OCI-LY3 (cell line): ENCODE results near the gene NECAB2.

Experiments
- H2AFZ ChIP-seq: fragments of 200-600, 300-600 bp; shearing (Covaris generic); 2 replicates; pipeline ENCODE4 v1.6.0; 2014; ENCODE audit warnings: antibody characterized with exemption, low read depth, low read length
- H3K27ac ChIP-seq: fragments of 200-600, 300-600 bp; sonication (generic); 2 replicates; pipeline ENCODE4 v1.5.1; 2014; ENCODE audit warnings: mild to moderate bottlenecking, low read length, moderate library complexity, mixed read lengths
- H3K27me3 ChIP-seq: fragments of 200-600, 300-600 bp; sonication (generic); 2 replicates; pipeline ENCODE4 v1.6.1; 2014; ENCODE audit warnings: low read depth, low read length, mixed read lengths
- H3K36me3 ChIP-seq: fragments of 200-600, 300-600 bp; sonication (generic); replicated peaks from 2 replicates; pipeline ENCODE3; 2014; ENCODE audit warnings: low read depth, low read length, mixed read lengths
- H3K4me1 ChIP-seq: fragments of 300-600, 200-600 bp; sonication (generic); 2 replicates; pipeline ENCODE4 v1.6.1; 2014; ENCODE audit warnings: low read length, mixed read lengths
- H3K4me2 ChIP-seq: fragments of 200-600, 300-600 bp; sonication (generic); 2 replicates; pipeline ENCODE4 v1.6.1; 2014; ENCODE audit warnings: low read length, mixed read lengths
- H3K4me3 ChIP-seq: fragments of 300-600, 200-600 bp; sonication (generic); 2 replicates; pipeline ENCODE4 v1.5.1; 2014; ENCODE audit warnings: antibody characterized with exemption, mild to moderate bottlenecking, low read length, moderate library complexity
- H3K79me2 ChIP-seq: fragments of 300-600, 200-600 bp; shearing (Covaris generic); 2 replicates; pipeline ENCODE4 v1.6.1; 2014; ENCODE audit warnings: mild to moderate bottlenecking, low read length, mixed read lengths
- H3K9ac ChIP-seq: fragments of 300-600, 200-600 bp; shearing (Covaris generic); 2 replicates; pipeline ENCODE4 v1.6.0; 2014; ENCODE audit warnings: mild to moderate bottlenecking, low read length, moderate library complexity
- H3K9me3 ChIP-seq: fragments of 200-600, 300-600 bp; shearing (Covaris generic); 2 replicates; pipeline ENCODE4 v1.6.1; 2014; ENCODE audit warnings: low read length, mixed read lengths; ENCODE audit not compliant: insufficient read depth
- H4K20me1 ChIP-seq: fragments of 200-600, 300-600 bp; sonication (generic); 2 replicates; pipeline ENCODE4 v1.6.1; 2016; ENCODE audit warnings: low read length, mixed read lengths; ENCODE audit not compliant: insufficient read depth
- EZH2phosphoT487 ChIP-seq: fragments of 200-600 bp; shearing (Covaris generic); IDR thresholded peaks from 2 replicates; pipeline ENCODE4 v1.6.1; 2018; ENCODE audit warnings: antibody characterized with exemption, mixed run types, low read depth
- TF ChIP-seq, protein P1 (sequence below): fragments of 200-600, 300-600 bp; sonication (generic); IDR thresholded peaks from 2 replicates; pipeline ENCODE4 v1.5.1; 2014; ENCODE audit warnings: antibody characterized with exemption, low read length, low read depth

Gene NECAB2

DNA sequence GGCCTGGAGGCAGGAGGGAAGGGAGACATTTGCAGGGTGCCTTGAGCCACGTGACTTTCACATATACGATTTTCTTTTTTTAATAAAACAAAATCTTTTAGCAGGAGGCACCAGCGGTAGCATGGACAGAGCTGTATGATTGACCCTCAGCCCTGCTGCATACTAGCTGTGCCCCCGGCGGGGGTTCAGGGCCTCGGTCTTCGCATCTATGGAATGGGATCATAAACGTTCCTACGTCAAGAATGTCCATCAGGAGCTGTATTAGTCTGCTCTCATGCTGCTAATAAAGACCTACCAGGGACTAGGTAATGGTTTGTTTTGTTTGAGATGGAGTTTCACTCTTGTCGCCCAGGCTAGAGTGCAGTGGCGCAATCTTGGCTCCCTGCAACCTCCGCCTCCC, 47.4 kb downstream of the NECAB2 start:
- H3K4me2 ChIP-seq = no peak overlapping the region
- H2AFZ ChIP-seq = no peak overlapping the region
- no peaks in the 10 kb centered on the region for H3K79me2 ChIP-seq
- TF ChIP-seq, protein P1, sequence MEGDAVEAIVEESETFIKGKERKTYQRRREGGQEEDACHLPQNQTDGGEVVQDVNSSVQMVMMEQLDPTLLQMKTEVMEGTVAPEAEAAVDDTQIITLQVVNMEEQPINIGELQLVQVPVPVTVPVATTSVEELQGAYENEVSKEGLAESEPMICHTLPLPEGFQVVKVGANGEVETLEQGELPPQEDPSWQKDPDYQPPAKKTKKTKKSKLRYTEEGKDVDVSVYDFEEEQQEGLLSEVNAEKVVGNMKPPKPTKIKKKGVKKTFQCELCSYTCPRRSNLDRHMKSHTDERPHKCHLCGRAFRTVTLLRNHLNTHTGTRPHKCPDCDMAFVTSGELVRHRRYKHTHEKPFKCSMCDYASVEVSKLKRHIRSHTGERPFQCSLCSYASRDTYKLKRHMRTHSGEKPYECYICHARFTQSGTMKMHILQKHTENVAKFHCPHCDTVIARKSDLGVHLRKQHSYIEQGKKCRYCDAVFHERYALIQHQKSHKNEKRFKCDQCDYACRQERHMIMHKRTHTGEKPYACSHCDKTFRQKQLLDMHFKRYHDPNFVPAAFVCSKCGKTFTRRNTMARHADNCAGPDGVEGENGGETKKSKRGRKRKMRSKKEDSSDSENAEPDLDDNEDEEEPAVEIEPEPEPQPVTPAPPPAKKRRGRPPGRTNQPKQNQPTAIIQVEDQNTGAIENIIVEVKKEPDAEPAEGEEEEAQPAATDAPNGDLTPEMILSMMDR = no peak
- TF ChIP-seq EZH2phosphoT487 = no peak
- H3K4me3 ChIP-seq = no peak overlapping the region
- H3K9me3 ChIP-seq = no peaks in the 10 kb centered on the region
- H3K4me1 ChIP-seq = no peaks in the 10 kb centered on the region
- H3K9ac ChIP-seq = no peak overlapping the region
- no peak overlapping the region for H3K27ac ChIP-seq
- no peaks in the 10 kb centered on the region for H4K20me1 ChIP-seq
- no peaks in the 10 kb centered on the region; the same call in 1 of the 2 replicates for H3K27me3 ChIP-seq
- H3K36me3 ChIP-seq = no peaks in the 10 kb centered on the region

DNA sequence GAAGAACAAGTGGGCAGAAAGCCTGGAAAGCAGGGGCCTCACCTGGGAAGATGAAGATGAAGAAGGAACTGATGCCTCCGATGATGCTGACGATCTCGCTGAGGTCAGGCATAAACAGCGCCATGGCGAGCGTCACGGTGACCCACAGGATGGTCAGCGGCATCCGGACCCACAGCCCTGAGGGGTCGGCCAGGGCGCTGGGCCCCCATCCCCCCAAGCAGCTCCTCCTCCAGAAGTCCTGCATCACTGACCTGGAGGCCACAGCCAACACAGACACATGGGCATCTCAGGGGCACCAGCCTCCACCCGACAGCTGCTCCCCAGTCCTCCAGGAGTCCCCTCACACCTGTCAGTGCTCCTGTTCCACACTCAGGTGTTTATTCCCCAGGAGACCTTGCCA, 48.4 kb downstream of the NECAB2 start:
- Histone ChIP-seq H3K36me3 (no peaks in the 10 kb centered on the region), H3K27ac (no peak overlapping the region), H3K9ac (no peak overlapping the region), H3K4me2 (no peak overlapping the region), H3K4me3 (no peak overlapping the region), H3K79me2 (no peaks in the 10 kb centered on the region), H3K27me3 (no peaks in the 10 kb centered on the region; the same call in 1 of the 2 replicates), H3K4me1 (no peaks in the 10 kb centered on the region), H3K9me3 (no peaks in the 10 kb centered on the region), H2AFZ (no peak overlapping the region), H4K20me1 (no peaks in the 10 kb centered on the region)
- TF ChIP-seq EZH2phosphoT487 = no peak
- TF ChIP-seq, protein P1 = no peak

DNA sequence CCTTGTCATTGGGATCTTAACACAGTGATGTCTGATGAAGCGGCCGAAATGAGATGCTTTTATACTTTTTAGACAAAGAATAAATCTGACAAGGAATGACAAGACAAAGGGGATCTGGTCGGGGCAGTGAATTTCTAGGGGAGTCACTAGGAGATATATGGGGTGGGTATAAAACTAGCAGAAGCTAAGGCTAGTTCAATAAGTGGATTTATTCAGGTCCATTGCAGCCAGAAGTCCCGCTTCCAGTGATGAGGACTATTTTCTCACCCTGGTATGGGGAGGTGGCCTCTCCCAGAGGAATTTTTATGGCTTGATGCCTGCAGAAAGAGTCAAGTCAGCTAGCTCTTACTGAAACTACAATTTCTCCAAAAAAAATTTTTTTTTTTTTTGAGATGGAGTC, 50.7 kb downstream of the NECAB2 start:
- Histone ChIP-seq H3K9ac (no peak overlapping the region), H3K27me3 (peaks cover 5% of the 10 kb centered on the region; the same call in 1 of the 2 replicates), H3K4me2 (no peak overlapping the region), H3K27ac (no peak overlapping the region), H3K9me3 (no peaks in the 10 kb centered on the region), H3K79me2 (no peaks in the 10 kb centered on the region), H3K36me3 (no peaks in the 10 kb centered on the region), H3K4me1 (no peaks in the 10 kb centered on the region), H2AFZ (no peak overlapping the region), H3K4me3 (no peak overlapping the region), H4K20me1 (no peaks in the 10 kb centered on the region)
- TF ChIP-seq, protein P1 = no peak
- no peak for TF ChIP-seq EZH2phosphoT487

DNA sequence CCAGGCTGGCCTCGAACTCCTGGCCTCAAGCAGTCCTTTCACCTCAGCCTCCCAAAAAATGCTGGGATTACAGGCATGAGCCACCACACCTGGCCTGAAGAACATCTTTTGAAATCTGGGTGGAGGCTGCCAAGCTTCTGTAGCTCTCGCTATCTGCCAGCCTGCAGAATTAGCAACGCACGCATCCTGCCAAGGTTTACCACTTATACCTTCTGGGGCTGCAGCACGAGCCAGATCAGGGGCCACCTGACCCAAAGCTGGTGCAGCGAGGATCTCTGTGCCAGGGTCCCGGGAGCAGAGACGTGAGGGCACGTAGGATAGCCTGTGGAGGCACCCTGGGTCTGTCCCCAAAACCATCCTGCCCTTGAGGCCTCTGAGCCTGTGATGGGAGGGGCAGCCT, 52.3 kb downstream of the NECAB2 start:
- H3K27ac ChIP-seq = no peak overlapping the region
- no peaks in the 10 kb centered on the region for H3K79me2 ChIP-seq
- H3K9me3 ChIP-seq = no peaks in the 10 kb centered on the region
- H2AFZ ChIP-seq = no peak overlapping the region
- no peak overlapping the region for H3K4me2 ChIP-seq
- no peaks in the 10 kb centered on the region for H3K36me3 ChIP-seq
- H3K27me3 ChIP-seq = peaks cover 5% of the 10 kb centered on the region; the same call in 1 of the 2 replicates
- no peaks in the 10 kb centered on the region for H3K4me1 ChIP-seq
- TF ChIP-seq, protein P1 = no peak
- TF ChIP-seq EZH2phosphoT487 = no peak
- no peak overlapping the region for H3K9ac ChIP-seq
- no peaks in the 10 kb centered on the region for H4K20me1 ChIP-seq
- no peak overlapping the region for H3K4me3 ChIP-seq
